Activated T-helper 1 cell treated with Interleukin-2 at 50 U/mL for 16 hours (primary cell): ENCODE results near the gene SMARCC1.
"Not testable (repeated sequence)": the region's sequence is repeated elsewhere in the genome, so short reads cannot be mapped to it uniquely, and the experiment has no call there.

Experiments used
- DNase-seq: peaks from one replicate; pipeline ENCODE4 v3.0.0-alpha.2; 2020; ENCODE audit warnings: low read depth

The SMARCC1 gene

DNA sequence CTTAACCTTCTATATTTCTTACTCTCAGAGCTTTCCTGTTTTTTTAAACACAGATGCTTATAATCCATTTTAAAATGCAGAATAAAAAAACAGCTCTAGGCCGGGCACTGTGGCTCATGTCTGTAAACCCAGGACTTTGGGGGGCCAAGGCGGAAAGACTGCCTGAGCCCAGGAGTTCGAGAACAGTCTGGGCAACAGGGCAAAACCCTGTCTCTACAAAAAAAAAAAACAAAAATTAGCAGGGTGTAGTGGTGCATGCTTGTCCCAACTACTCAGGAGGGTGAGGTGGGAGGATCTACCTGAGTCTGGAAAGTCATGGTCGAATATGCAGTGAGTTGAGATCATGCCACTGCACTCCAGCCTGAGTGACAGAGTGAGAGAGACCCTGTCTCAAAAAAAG lies 15.5 kb downstream of the SMARCC1 start:
- DNase-seq = no peak

GRCh38 chr3:47762233-47762632 lies 19.5 kb downstream of the SMARCC1 start:
- DNase-seq = no peak

- no peak for DNase-seq
These were observed 20.6 kb downstream of the SMARCC1 start for GRCh38 chr3:47761046-47761445.

GRCh38 chr3:47760207-47760606 lies 21.5 kb downstream of the SMARCC1 start:
- DNase-seq = not testable (repeated sequence)

DNA sequence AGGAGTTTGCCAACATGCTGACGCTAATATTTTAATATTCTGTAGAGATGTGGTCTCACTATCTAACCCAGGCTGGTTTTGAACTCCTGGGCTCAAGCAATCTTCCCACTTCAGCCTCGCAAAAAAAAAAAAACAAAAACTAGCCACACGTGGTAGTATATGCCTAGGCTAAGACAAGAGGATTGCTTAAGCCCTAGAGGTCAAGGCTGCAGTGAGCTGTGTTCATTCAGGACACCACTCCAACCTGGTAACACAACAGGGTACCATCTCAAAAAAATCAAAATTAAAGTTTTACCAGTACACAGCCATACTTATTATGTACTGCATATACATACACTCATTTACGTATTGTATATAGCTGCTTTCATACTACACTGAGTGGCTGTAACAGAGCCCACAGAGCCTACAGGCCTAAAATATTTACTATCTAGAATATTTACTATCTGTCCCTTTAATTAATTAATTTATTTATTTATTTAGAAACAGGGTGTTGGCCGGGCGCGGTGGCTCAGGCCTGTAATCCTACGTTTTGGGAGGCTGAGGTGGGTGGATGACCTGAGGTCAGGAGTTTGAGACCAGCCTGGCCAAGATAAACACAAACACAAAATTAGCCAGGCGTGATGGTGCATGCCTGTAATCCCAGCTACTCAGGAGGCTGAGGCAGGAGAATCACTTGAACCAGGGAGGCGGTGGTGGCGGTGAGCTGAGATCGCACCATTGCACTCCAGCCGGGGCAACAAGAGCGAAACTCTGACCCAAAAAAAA lies 23.2 kb downstream of the SMARCC1 start:
- no peak for DNase-seq

GRCh38 chr3:47752716-47753115 lies 29.0 kb downstream of the SMARCC1 start:
- DNase-seq = no peak

- not testable (repeated sequence) for DNase-seq
These were observed 30.8 kb downstream of the SMARCC1 start for GRCh38 chr3:47750811-47751354.

DNA sequence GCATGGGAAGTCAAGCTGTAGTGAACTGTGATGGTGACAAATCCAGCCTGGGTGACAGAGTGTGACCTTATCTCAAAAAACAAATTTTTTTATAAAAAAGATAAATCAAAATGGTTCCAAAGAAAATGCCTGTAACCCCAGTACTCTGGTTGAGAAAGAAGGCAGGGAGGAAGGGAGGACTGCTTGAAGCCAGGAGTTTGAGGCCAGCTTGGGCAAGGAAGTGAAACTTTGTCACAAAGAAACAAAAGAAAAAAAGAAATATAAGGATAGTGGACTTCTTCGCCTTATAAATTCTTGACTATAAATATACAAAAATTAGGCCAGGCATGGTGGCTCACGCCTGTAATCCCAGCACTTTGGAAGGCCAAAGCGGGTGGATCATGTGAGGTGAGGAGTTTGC lies 34.1 kb downstream of the SMARCC1 start:
- DNase-seq = no peak

- no peak for DNase-seq
These were observed 35.4 kb downstream of the SMARCC1 start for GRCh38 chr3:47746264-47746663.

GRCh38 chr3:47743855-47744254 lies 37.8 kb downstream of the SMARCC1 start:
- DNase-seq = no peak

GRCh38 chr3:47743352-47743751 lies 38.3 kb downstream of the SMARCC1 start:
- DNase-seq = not testable (repeated sequence)

DNA sequence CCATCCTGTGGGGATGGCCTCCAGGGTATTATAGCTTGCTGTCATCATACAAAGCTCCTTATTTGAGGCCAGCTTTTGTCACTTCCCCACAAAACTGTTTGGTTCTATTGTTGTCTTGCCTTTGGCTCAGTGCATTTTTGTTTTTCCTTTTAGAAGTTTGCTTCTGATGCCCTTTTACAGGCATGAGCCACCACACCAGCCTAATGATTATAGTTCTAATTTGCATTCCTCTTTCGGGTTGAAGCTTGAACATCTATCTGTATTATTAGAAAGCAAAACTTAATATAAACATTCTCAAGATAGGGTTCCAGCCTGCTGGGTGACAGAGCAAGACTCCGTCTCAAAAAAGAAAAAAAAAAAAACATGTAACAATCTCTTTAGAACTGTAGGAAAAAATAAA lies 39.8 kb downstream of the SMARCC1 start:
- DNase-seq = no peak

GRCh38 chr3:47732143-47732542 lies 49.5 kb downstream of the SMARCC1 start:
- DNase-seq = no peak

DNA sequence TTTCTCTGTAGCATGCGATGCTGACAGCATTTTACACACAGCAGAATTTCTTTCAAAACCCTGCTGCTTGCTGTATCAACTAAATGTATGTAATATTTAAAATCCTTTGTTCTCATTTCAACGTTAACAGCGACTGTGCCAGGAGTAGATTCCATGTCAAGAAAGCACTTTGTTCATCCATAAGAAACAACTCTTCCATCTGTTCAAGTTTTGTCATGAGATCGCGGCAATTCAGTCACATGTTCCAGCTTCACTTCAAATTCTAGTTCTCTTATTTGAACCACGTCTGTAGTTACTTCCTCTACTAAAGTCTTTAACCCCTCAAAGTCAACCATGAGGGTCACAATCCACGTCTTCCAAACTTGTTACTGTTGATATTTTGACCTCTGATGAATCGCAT lies 50.6 kb downstream of the SMARCC1 start:
- DNase-seq = no peak

- DNase-seq = no peak
These were observed 58.8 kb downstream of the SMARCC1 start for GRCh38 chr3:47722859-47723258.

GRCh38 chr3:47717448-47717847 lies 64.2 kb downstream of the SMARCC1 start:
- DNase-seq = not testable (repeated sequence)

DNA sequence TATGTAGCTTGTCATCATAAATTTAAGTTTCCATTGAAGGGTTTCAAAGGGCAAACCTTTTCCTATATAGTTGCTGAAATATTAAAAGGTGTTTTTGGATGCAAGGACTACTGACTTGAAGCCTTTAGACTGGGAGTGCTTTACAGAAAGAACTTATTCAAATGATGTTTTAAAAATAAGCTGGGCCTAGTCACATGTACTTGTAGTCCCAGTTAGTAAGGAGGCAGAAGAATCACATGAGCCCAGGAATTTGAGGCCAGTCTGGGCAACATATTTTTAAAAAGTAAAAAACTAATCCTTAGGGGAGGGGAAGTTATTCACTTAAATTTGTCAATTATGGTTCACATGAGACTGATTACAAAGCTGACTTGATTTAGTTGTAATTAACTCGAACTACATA lies 65.0 kb downstream of the SMARCC1 start:
- DNase-seq = no peak

DNA sequence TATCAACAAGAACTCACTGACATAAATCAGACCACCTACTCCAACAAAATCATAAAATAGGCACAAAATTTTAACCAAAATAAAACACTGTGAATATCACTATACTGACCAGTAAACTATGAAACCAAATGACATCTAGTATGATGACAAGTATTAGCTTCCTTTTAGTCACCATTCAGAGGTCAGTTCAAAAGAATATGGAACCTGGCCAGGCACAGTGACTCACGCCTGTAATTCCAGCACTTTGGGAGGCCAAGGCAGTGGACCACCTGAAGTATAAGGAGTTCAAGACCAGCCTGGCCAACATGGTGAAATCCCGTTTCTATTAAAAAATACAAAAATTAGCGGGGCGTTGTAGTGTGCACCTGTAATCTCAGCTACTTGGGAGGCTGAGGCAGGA lies 65.8 kb downstream of the SMARCC1 start:
- no peak for DNase-seq

DNA sequence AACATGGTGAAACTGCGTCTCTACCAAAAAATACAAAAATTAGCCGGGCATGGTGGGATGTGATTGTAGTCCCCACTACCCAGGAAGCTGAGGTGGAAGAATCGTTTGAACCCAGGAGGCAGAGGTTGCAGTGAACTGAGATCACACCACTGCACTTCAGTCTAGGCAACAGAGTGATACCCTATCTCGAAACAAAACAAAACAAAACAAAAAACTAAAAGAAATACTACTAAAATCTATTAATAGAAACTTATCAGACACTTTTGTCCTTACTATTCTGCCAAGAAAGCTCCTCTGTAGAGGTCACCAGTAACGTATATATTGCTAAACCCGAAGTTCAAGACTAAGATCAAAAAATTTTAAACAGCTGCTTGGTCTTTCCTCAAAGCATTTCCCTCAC lies 67.1 kb downstream of the SMARCC1 start:
- DNase-seq = no peak

GRCh38 chr3:47713655-47714054 lies 68.0 kb downstream of the SMARCC1 start:
- no peak for DNase-seq

GRCh38 chr3:47712398-47712797 lies 69.3 kb downstream of the SMARCC1 start:
- DNase-seq = no peak

- DNase-seq = no peak
These were observed 70.1 kb downstream of the SMARCC1 start for GRCh38 chr3:47711596-47711995.

DNA sequence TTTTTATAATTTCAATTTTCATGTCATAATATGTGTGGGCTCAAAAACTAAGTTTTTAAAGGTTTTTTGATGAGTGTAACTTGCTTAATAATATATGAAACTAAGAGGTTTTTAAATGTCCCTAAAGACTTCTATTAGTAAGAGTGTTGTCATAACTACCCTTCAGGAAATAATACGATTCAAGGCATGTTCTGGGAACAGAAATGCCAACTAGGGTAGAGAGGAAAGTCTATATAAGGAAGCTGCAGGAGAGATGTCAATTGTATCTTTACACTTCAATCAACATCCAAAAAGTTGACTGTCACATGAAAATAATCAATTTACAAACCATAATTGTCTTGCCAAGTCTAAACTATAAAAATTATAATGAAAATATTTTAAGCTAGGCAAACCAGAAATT lies 76.3 kb downstream of the SMARCC1 start:
- DNase-seq = no peak

DNA sequence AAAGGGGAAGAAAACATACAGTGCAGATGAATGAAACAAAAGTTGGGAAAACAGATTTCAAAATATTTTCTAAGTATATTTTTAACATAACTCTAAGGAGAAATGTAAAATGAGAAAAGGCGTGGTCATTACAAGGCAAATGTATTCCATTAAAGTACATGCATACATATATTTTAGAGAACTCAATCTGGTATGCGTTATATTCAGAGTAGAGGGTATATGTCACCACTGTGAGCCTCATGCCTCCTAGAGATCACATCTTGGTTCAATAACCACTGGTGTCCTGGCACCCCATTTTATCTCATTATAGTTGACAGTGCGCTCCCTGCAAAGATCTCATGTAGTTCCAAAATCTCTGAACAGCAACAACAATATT lies 77.5 kb downstream of the SMARCC1 start:
- DNase-seq = no peak
